ENCODE results near the gene ABHD16A.

Gene ABHD16A

GRCh38 chr6:31640612-31641011, 62.5 kb downstream of the ABHD16A start:
- no peak for DNase-seq (ENCODE audit: low read depth in 2 of 2)

- DNase-seq (ENCODE audit: low read depth in 2 of 2): no peak
Measured at GRCh38 chr6:31639449-31639861, 63.7 kb downstream of the ABHD16A start.

- DNase-seq (ENCODE audit: low read depth in 2 of 2): no peak
Measured at GRCh38 chr6:31639043-31639442, 64.1 kb downstream of the ABHD16A start.

Data from stimulated activated CD4-positive, alpha-beta T cell treated with anti-CD3 and anti-CD28 coated beads, Interleukin-1b, Interleukin-23, amount 100 ng/mL, for 1 hour (primary cell).